Inflammatory macrophage treated with lipopolysaccharide for 1 hour (primary cell): Measurements from ENCODE around the gene ZNF451.
A peak's percentile ranks its signal among the peaks of the same experiment; 100 is the strongest.

ENCODE experiments used
- DNase-seq, 2 donors: peaks; one replicate each; pipeline ENCODE4 v3.0.0-alpha.2; 2020 to 2022

The ZNF451 gene

DNA sequence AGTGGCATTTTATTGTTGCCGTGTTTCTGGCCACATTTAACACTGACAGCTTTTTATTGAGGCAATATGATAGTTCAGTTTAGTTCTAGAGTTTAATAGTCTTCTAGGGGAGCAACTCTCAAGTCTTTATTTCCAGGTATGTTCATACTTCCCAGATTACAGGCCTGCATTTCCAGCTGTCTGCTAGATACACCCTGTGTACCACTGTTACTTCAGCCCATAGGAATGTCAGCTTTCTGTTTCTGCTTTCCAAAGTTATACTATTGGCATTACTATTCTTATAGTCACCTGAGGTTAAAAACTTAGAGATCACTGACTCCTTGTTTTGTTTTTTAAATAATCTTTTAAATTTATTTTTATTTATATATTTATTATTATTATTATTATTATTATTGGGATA, 7.6 kb downstream of the ZNF451 start:
- DNase-seq = no peak

DNA sequence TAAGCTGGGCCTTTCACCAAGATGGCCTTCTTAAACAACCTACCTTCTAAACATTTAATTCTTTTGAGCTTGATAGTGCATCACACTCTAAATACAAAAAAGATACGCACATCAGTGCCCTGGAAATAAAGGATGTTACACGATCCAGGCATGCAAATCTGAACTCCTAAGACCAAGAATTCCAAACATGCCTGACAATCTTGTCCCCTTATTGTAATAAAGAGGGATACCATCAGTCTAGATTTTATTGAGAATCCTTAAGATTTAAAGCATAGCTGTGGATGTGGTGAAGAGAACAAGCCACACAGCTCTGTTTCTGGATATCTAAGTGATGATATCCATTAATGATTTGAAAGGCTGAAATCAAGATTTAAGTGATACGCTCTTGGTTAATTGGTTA, 13.0 kb downstream of the ZNF451 start:
- no peak for DNase-seq

DNA sequence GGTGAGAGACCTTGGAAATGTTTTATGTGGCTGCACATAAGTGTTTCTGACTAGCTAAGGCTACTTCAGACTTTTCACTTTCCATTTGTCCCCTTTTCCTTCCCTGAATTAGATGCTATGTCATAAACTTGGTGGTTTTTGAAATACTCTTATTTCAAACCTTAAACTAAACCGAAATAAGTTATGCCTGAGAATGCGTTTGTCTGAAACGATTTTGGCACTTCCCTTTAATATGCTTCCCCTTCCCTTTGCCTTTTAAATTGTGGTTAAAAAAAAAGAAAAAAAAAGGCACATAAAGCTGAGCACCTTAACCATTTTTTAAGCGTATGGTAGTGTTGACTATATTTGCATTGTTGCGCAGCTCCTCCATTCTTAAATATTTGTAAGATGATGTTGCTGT, 14.3 kb downstream of the ZNF451 start:
- DNase-seq = peak; percentile 24 to 25

DNA sequence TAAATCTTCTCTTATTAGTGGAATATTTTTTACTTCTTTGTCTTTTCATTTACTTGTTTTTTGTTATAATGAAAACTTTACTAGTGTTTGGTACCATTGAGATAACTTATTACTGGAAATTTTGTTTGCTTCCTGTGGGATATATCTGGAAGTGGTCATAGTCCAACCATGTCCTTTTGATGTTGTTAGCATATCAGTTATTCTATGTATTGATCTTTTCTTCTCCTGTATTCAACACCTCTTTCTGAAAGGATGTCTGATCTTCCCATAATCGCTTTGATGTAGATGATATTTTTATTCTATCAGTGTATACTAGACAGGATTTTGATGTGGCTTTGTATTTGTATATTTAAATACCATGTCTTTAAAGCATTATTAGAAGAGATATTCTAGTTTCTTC, 17.0 kb downstream of the ZNF451 start:
- no peak for DNase-seq

GRCh38 chr6:57108691-57109090, 18.7 kb downstream of the ZNF451 start:
- DNase-seq = peak; percentile 32 to 43

- DNase-seq = no peak
Observed at GRCh38 chr6:57109880-57110279, 19.9 kb downstream of the ZNF451 start.

DNA sequence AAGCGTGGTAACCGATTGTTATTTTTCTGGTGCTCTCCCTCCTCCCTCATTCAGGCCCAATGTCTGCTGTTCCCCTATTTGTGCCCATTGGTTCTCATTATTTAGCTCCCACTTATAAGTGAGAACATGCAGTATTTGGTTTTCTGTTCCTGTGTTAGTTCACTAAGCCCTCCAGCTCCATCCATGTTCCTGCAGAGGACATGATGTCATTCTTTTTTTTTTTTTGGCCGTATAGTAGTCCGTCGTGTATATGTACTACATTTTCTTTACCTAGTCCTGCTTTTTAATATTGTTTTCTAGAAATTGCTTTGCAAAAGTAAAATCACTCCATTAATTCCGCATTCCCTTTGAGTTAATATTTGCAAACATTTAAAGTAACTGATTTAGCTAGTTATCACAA, 23.1 kb downstream of the ZNF451 start:
- no peak for DNase-seq

DNA sequence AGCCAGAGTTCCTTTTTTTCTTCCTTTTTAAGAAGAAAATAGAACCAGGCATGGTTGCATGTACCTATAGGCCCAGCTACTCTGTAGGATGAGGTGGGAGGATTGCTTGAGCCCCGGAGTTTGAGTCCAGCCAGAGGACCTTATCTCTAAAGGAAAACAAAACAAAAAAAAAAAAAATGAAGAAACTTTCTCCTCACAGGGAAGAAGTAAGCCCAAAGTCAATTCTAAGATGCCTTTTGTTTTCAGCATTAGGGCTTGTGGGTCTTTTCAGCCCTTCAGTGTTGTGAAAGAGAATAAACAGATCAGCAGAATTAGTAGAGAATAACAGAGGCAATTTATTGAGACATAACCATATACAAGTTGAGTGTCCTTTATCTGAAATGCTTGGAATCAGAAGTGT, 26.8 kb downstream of the ZNF451 start:
- DNase-seq = no peak

DNA sequence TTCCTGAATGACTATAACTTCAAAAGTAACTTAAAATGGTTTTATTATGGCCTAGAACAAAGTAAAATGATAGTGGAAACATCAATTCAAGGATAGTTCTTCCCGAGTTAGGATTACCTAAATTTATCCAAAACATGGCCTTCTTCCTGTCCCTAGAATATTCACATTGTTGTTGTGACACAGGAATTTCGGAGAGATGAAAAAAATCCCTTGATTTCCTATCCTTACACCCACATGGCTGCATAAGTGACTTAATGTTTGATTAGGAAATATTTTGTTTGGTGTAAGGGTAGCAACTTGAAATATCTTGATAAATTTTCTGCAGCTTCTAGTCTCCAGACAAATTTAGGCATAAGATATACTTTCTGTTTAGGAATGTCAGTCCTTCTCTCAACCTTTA, 27.8 kb downstream of the ZNF451 start:
- peak; percentile 18 to 59 for DNase-seq

- no peak for DNase-seq
Observed at GRCh38 chr6:57123111-57123510, 33.1 kb downstream of the ZNF451 start.

DNA sequence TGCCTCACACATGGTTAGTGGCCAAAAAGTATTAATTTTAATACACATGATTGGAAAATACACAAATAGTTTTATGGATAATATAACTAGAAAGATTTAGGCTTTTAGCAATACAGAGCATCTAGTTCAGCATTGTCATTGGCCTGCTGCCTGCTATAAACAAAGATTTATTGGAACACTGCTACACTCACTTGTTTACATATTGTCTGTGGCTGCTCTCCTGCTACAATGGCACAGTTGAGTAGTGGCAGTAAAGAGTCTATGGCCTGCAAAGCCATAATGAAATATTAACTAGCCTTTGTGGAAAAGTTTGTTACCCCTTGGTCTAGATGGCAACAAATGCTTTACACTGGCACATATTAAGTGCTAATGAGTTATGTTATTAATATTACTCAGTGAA, 37.8 kb downstream of the ZNF451 start:
- DNase-seq = no peak

DNA sequence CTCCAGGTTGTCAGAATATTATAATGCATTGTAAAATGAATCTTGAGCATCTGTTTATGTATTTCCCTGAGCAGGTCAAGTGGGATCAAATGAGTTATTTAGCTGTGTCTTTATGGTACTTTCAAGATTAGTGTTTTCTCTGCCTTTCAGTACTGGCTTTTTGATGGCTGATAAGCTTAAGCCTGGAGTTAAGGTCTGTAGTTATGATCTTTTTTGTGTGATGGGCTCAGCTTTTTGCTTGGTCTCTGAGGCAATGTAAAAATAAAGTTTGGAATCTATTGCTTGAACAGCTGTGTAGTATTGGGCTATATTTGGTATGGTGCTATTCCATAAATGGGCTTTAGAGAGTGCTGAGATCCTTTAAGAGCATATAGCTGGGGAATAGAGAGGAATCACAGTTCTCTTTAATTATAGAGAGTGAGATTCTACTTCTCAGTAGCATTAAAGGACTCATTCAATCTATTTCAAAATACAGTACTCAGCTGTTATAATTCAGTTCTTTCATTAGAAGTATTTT, 40.7 kb downstream of the ZNF451 start:
- DNase-seq = no peak

DNA sequence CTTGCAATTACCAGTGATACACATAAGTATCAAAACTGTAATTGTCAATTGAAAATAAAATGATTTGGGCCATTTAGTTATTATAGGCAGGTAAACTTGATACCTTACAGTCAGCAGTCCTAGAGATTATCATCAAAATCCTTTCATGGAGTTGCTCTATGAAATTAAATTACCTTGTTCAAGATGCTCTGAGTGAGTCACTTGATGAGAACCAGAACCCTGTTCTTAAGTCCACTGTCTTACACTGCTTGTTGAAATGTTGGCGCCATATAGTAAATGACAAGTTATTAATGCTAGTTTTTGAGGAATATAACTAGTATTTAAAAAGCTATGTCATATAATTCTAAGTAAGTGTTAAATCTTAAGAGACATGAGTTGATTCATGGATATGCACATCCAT, 45.0 kb downstream of the ZNF451 start:
- DNase-seq = no peak

- DNase-seq = no peak
Observed at GRCh38 chr6:57135885-57136284, 45.9 kb downstream of the ZNF451 start.

DNA sequence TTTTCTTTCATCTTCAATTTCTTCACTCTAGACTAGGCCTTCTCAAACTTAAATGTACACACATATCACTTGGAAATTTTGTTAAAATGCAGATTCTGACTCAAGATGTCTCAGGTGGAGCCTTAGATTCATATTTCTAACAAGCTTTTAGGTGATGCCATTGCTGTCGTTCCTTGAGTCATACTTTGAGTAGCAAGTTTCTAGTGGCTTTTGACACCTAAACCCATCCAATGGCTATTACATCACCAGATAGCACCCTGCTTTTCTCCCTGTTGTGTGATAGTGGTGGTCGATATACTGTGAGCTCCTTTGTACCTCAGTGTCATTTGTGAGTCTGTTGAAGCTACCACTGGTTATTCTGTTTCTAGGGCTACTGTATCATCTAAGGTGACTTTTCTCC, 47.4 kb downstream of the ZNF451 start:
- DNase-seq = no peak

DNA sequence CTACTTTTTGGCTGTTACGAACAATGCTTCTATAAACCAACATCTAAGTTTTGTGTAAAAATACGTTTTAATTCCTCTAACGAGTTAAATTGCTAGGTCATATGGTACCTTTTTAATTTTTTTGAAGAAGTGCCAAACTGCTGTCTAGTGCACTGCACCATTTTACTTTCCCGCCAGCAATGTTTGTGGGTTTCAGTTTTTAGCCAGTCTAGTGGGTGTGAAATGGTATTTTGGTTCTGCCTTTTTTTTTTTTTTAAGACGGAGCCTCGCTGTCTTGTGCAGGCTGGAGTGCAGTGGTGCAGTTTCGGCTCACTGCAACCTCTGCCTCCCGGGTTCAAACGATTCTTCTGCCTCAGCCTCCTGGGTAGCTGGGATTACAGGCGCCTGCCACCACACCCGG, 48.0 kb downstream of the ZNF451 start:
- DNase-seq = no peak

DNA sequence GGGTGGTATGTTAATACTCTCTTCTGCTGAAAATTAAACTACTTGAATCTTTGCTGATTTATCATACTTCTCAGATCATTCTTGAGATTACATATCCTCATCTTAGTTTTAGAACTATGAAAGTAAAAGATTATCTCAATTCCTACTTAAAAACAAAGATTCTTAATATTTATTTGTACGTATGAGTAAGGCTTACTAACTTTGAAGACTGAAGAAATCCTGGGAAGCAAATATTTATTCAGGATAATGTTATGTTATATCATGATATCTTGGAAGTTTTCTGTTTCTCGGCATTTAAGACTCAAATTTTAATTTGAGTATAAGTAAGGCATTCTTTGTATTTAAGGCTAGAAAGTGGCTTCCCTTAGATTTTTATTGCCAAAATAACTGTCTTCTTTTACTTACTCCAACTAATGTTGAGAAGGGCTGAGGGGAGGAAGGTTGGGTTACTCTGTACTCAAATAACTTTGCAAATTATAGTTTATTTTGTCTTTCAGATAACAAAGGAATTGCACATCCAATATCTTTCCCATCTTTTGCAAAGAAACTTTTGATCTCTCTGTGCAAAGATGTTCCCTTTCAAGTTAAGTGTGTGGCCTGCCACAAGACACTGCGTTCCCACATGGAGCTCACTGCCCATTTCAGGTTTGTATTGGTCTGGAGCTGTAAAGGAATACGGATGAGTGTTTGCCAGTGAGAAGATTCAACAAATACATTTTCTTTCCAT, 51.6 kb downstream of the ZNF451 start:
- DNase-seq = no peak

GRCh38 chr6:57142178-57142525, 52.2 kb downstream of the ZNF451 start:
- no peak for DNase-seq

DNA sequence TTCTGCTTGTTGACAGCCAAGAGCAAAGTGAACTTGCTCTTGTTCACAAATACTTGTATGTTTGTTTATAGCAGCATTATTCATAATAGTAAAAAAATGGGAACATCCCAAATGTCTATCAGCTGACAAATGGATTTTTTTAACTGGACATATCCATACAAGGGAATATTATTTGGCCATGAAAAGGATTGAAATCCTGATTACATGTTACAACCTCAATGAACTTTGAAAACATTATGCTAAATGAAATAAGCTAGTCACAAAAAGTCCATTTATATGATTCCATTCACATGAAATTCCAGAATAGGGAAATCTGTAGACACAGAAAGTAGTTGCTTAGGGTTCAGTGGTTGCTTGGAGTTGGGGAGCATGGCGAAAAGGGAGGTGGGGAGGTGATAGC, 53.7 kb downstream of the ZNF451 start:
- DNase-seq = no peak

GRCh38 chr6:57147401-57147800, 57.4 kb downstream of the ZNF451 start:
- no peak for DNase-seq

- DNase-seq = no peak
Observed at GRCh38 chr6:57147955-57148858, 58.2 kb downstream of the ZNF451 start.

- no peak for DNase-seq
Observed at GRCh38 chr6:57158658-57159057, 68.7 kb downstream of the ZNF451 start.

DNA sequence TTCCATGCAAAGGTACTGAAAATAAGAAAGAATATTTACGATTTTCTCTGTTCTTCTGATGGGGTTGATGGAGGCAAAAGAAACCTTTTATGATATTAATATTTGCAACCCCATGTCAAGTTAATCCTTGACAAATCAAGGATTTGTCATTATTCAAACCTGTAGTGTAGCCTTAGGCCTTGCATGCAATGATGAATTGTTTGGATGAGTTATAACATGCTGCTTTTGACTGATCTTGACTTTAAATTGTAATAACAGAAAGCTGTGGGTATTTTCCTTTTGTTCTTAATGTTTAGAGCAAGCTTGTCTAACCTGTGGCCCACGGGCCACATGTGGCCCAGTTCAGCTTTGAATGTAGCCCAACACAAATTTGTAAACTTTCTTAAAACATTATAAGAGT, 69.1 kb downstream of the ZNF451 start:
- DNase-seq = no peak

DNA sequence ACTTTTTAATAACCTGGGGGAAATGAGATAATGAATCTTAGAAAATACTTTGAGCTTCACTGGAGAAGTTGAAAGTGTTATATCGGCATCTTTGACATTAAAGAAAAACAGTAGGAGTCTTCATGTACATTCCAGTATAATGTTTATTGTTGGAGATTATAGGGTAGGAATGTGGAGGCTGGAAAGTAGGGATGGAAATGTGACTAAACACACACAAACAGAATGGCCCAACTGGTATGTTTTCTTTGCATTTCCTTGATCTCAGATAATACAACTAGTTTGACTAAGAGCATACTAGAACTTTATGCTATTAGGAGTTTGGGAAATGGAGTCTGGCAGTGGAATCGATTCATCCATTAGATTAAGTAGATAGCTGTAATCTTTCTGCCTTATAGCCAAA, 72.0 kb downstream of the ZNF451 start:
- DNase-seq = no peak
